GM23338 (cell line): ENCODE results near the gene MBLAC1.

ENCODE experiments used
- EZH2 ChIP-seq: fragments of 200-600 bp; sonication (generic); IDR thresholded peaks from one replicate; pipeline ENCODE4 v1.8.0; 2017; ENCODE audit warnings: antibody characterized with exemption, mild to moderate bottlenecking, low read depth; ENCODE audit not compliant: unreplicated experiment
- TF ChIP-seq, protein P1 (sequence below), 2 experiments: fragments of 200-600 bp in 1 of 2; sonication (generic) in 1 of 2; conservative IDR thresholded peaks; 2 replicates each; pipeline versions ENCODE4 v1.5.1 to v1.6.1; 2016 to 2017; ENCODE audit warnings: antibody characterized with exemption in 2 of 2, low read depth in 2 of 2, mild to moderate bottlenecking in 2 of 2, moderate library complexity in 1 of 2

DNA sequence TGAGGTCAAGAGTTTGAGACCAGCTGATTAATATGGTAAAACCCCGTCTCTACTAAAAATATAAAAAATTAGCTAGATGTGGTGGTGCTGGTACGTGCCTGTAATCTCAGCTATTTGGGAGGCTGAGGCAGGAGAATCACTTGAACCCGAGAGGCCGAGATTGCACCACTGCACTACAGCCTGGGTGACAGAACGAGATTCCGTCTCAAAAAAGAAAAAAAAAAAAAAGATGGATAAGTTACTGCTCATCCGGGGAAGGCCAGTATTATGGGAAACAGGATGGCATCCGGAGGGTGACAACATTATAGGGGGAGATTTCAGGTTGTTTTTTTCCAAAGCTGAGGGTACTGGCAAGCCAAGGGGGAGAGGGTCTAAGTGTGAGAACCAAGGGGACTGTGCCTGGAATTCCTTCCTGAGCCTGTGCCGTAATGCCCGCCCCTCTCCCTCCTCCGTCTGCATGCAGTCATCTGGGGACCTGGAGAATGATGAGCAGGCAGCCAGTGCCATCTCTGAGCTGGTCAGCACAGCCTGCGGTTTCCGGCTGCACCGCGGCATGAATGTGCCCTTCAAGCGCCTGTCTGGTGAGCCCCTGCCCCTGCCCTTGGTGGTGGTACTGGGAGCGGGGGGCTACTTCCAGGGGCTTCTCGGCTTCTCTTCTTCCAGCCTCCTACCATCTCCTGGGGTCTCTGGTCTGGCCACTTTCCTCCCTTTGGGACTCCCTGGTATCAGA is 26.3 kb downstream of the MBLAC1 start:
- TF ChIP-seq EZH2 = no peak
- TF ChIP-seq, protein P1, sequence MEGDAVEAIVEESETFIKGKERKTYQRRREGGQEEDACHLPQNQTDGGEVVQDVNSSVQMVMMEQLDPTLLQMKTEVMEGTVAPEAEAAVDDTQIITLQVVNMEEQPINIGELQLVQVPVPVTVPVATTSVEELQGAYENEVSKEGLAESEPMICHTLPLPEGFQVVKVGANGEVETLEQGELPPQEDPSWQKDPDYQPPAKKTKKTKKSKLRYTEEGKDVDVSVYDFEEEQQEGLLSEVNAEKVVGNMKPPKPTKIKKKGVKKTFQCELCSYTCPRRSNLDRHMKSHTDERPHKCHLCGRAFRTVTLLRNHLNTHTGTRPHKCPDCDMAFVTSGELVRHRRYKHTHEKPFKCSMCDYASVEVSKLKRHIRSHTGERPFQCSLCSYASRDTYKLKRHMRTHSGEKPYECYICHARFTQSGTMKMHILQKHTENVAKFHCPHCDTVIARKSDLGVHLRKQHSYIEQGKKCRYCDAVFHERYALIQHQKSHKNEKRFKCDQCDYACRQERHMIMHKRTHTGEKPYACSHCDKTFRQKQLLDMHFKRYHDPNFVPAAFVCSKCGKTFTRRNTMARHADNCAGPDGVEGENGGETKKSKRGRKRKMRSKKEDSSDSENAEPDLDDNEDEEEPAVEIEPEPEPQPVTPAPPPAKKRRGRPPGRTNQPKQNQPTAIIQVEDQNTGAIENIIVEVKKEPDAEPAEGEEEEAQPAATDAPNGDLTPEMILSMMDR (conservative IDR thresholded peaks at IDR 0.05; ENCODE audit: low read depth in 2 of 2) = no peak
